Skin epidermis (tissue), 12 donors: Measurements from ENCODE around the gene RNF7.
"Not testable (repeated sequence)": the region's sequence is repeated elsewhere in the genome, so short reads cannot be mapped to it uniquely, and the experiment has no call there.

Source experiments
- H3K27ac ChIP-seq, 21 experiments: fragments of 200-600 bp; sonication (generic) in 11 of 21; one replicate each; pipeline ENCODE4 v1.5.0; 2020; ENCODE audit warnings: mild to moderate bottlenecking in 3 of 21, inconsistent platforms in 2 of 21, moderate library complexity in 2 of 21
- H3K4me3 ChIP-seq, 7 experiments: fragments of 200-600 bp; sonication (generic) in 2 of 7; one replicate each; pipeline ENCODE4 v1.5.0; 2020; ENCODE audit warnings: inconsistent platforms in 2 of 7, mild to moderate bottlenecking in 2 of 7, moderate library complexity in 1 of 7

The RNF7 gene

GRCh38 chr3:141776376-141776775 is 38.3 kb downstream of the RNF7 start:
- Histone ChIP-seq H3K4me3 (no peak overlapping the region), H3K27ac (no peak overlapping the region)

- H3K27ac ChIP-seq = no peak overlapping the region
- H3K4me3 ChIP-seq = no peak overlapping the region
Observed at GRCh38 chr3:141776885-141777284, 38.8 kb downstream of the RNF7 start.

GRCh38 chr3:141777957-141778813 is 40.1 kb downstream of the RNF7 start:
- no peak overlapping the region for H3K27ac ChIP-seq

GRCh38 chr3:141779667-141780066 is 41.6 kb downstream of the RNF7 start:
- no peak overlapping the region for H3K4me3 ChIP-seq
- H3K27ac ChIP-seq = no peak overlapping the region

More at GRCh38 chr3:141777957-141778813, 40.1 kb downstream of the RNF7 start:
- H3K4me3 ChIP-seq = no peak overlapping the region

- Histone ChIP-seq H3K4me3 (no peak overlapping the region), H3K27ac (no peak overlapping the region)
Observed at GRCh38 chr3:141782386-141782932, 44.4 kb downstream of the RNF7 start.

GRCh38 chr3:141783632-141784031 is 45.5 kb downstream of the RNF7 start:
- no peak overlapping the region for H3K27ac ChIP-seq
- no peak overlapping the region for H3K4me3 ChIP-seq

GRCh38 chr3:141784096-141784495 is 46.0 kb downstream of the RNF7 start:
- Histone ChIP-seq H3K27ac (no peak overlapping the region), H3K4me3 (no peak overlapping the region)

- H3K4me3 ChIP-seq = no peak overlapping the region
Observed at GRCh38 chr3:141784531-141784930, 46.4 kb downstream of the RNF7 start.

GRCh38 chr3:141788149-141788548 is 50.1 kb downstream of the RNF7 start:
- Histone ChIP-seq H3K4me3 (no peak overlapping the region), H3K27ac (no peak overlapping the region)

More at GRCh38 chr3:141784531-141784930, 46.4 kb downstream of the RNF7 start:
- no peak overlapping the region for H3K27ac ChIP-seq

- not testable (repeated sequence) for H3K4me3 ChIP-seq, H3K27ac ChIP-seq
Observed at GRCh38 chr3:141788750-141789149, 50.7 kb downstream of the RNF7 start.

GRCh38 chr3:141789281-141789680 is 51.2 kb downstream of the RNF7 start:
- no peak overlapping the region for H3K4me3 ChIP-seq
- H3K27ac ChIP-seq = no peak overlapping the region

- H3K27ac ChIP-seq = no peak overlapping the region
- H3K4me3 ChIP-seq = no peak overlapping the region
Observed at GRCh38 chr3:141790171-141790570, 52.1 kb downstream of the RNF7 start.

- H3K4me3 ChIP-seq = no peak overlapping the region
- H3K27ac ChIP-seq = no peak overlapping the region
Observed at GRCh38 chr3:141792495-141792894, 54.4 kb downstream of the RNF7 start.

- Histone ChIP-seq H3K4me3 (no peak overlapping the region), H3K27ac (peak overlapping the region in 1 of 21 experiments; percentile 29)
Observed at GRCh38 chr3:141793476-141794260, 55.6 kb downstream of the RNF7 start.

- Histone ChIP-seq H3K4me3 (no peak overlapping the region), H3K27ac (peak overlapping the region in 14 of 21 experiments; percentile 7 to 98 (median 84))
Observed at GRCh38 chr3:141795276-141795675, 57.2 kb downstream of the RNF7 start.

- Histone ChIP-seq H3K27ac (peak overlapping the region in 18 of 21 experiments; percentile 7 to 98 (median 88)), H3K4me3 (no peak overlapping the region)
Observed at GRCh38 chr3:141795741-141796080, 57.6 kb downstream of the RNF7 start.

- Histone ChIP-seq H3K27ac (peak overlapping the region; percentile 45 to 98 (median 89)), H3K4me3 (no peak overlapping the region)
Observed at GRCh38 chr3:141796081-141796888, 58.2 kb downstream of the RNF7 start.
